SK-N-MC (cell line): ENCODE results near the gene CCDC137.

Source experiments
- EZH2 ChIP-seq: fragments of 200-600 bp; sonication (generic); IDR thresholded peaks from one replicate; pipeline ENCODE4 v1.6.1; 2017; ENCODE audit warnings: antibody characterized with exemption
- FOXP2 ChIP-seq: optimal IDR thresholded peaks from 2 replicates; pipeline ENCODE3; 2011; ENCODE audit warnings: mild to moderate bottlenecking, moderate library complexity; ENCODE audit not compliant: insufficient read depth; ENCODE audit errors: extremely low read length, control extremely low read depth
- POLR2AphosphoS5 ChIP-seq: IDR thresholded peaks from 2 replicates; pipeline ENCODE4 v1.6.1; 2012; ENCODE audit warnings: mild to moderate bottlenecking, low read depth, low read length, borderline replicate concordance

DNA sequence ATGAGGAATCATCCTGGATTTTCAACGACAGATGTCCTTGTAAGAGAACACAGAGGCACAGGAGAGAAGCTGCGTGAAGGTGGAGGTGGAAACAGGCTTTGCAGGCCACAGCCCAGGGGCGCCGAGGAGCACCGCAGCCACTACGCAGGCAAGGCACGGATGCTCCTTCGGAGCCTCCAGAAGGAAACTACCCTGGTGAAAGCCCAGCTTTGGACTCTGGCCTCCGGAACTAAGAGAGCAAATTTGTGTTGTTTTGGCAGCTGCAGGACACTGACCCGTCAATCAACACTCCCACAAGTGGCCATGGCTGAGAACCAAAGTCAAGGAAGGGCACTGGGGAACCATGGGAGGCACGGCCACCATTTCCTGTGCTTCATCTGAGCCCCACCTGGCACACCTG lies 13.6 kb downstream of the CCDC137 start:
- TF ChIP-seq EZH2 (no peak), POLR2AphosphoS5 (no peak), FOXP2 (no peak)
